Chondrocyte (in vitro differentiated cells): Measurements from ENCODE around the gene DOCK8. TPM values are rescaled to one million over a fixed set of nuclear protein-coding genes. Genes with fewer than 3 reads are reported as not detected.

ENCODE experiments used
- DNase-seq: peaks from one replicate; pipeline ENCODE4 v3.0.0; 2021; ENCODE audit warnings: mixed read lengths, low spot score
- H3K27ac Mint-ChIP-seq: one replicate; pipeline ENCODE4 v1.8.0; 2021; ENCODE audit warnings: mild to moderate bottlenecking, moderate library complexity, mixed read lengths; ENCODE audit not compliant: unreplicated experiment
- H3K27me3 Mint-ChIP-seq: 2 replicates; pipeline ENCODE4 v1.8.0; 2021; ENCODE audit warnings: low read depth, mixed read lengths
- H3K36me3 Mint-ChIP-seq: 2 replicates; pipeline ENCODE4 v1.8.0; 2021; ENCODE audit warnings: low read depth, mixed read lengths
- H3K4me1 Mint-ChIP-seq: 2 replicates; pipeline ENCODE4 v1.8.0; 2021; ENCODE audit warnings: low read depth, mild to moderate bottlenecking, mixed read lengths
- H3K4me3 Mint-ChIP-seq: one replicate; pipeline ENCODE4 v1.8.0; 2021; ENCODE audit warnings: mild to moderate bottlenecking, moderate library complexity, mixed read lengths; ENCODE audit not compliant: unreplicated experiment
- H3K9me3 Mint-ChIP-seq: 2 replicates; pipeline ENCODE4 v1.8.0; 2021; ENCODE audit warnings: low read depth, mixed read lengths
- total RNA-seq: library from RNA; stranded (reverse); gene quantifications from 3 replicates; pipeline ENCODE4 v1.2.1, GENCODE V29; 2021
- TF ChIP-seq, protein P1 (sequence below): fragments of 200-600 bp; sonication (generic); IDR thresholded peaks from 2 replicates; pipeline ENCODE4 v1.5.0; 2021; ENCODE audit warnings: antibody characterized with exemption, mild to moderate bottlenecking, moderate library complexity

DOCK8 gene
- total RNA-seq, 1 donor from 2014 or later, result 0.17 TPM

- Mint-ChIP-seq H3K27ac (no peak overlapping the region), H3K36me3 (no peaks in the 10 kb centered on the region), H3K4me1 (no peaks in the 10 kb centered on the region), H3K4me3 (no peak overlapping the region), H3K9me3 (no peaks in the 10 kb centered on the region), H3K27me3 (peaks cover 16% of the 10 kb centered on the region)
- DNase-seq, result no peak
- TF ChIP-seq, protein P1, sequence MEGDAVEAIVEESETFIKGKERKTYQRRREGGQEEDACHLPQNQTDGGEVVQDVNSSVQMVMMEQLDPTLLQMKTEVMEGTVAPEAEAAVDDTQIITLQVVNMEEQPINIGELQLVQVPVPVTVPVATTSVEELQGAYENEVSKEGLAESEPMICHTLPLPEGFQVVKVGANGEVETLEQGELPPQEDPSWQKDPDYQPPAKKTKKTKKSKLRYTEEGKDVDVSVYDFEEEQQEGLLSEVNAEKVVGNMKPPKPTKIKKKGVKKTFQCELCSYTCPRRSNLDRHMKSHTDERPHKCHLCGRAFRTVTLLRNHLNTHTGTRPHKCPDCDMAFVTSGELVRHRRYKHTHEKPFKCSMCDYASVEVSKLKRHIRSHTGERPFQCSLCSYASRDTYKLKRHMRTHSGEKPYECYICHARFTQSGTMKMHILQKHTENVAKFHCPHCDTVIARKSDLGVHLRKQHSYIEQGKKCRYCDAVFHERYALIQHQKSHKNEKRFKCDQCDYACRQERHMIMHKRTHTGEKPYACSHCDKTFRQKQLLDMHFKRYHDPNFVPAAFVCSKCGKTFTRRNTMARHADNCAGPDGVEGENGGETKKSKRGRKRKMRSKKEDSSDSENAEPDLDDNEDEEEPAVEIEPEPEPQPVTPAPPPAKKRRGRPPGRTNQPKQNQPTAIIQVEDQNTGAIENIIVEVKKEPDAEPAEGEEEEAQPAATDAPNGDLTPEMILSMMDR, result no peak
These were observed 205.0 kb downstream of the DOCK8 start for GRCh38 chr9:419571-420171.

DNA sequence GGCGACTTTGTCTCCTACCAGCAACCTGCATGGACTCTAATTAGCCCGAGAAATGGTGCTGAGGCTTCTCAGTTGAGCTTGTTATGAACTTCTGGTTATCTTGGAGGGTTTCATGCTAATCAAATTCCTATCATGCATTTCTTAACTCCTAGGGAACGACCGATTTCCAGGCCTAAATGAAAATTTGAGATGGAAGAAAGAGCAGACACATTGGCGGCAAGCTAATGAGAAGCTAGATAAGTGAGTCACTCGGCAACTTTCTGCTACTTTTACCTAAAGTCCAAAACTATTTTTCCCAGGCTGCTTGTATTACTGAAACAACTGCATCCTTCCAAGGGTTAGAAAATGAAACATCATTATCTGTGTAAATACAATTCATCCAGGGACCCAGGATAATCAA, 207.2 kb downstream of the DOCK8 start:
- Mint-ChIP-seq H3K36me3 (no peaks in the 10 kb centered on the region), H3K4me3 (no peak overlapping the region), H3K27me3 (peaks cover 7% of the 10 kb centered on the region), H3K27ac (no peak overlapping the region), H3K9me3 (no peaks in the 10 kb centered on the region), H3K4me1 (no peaks in the 10 kb centered on the region)
- TF ChIP-seq, protein P1, result no peak
- DNase-seq, result no peak

DNA sequence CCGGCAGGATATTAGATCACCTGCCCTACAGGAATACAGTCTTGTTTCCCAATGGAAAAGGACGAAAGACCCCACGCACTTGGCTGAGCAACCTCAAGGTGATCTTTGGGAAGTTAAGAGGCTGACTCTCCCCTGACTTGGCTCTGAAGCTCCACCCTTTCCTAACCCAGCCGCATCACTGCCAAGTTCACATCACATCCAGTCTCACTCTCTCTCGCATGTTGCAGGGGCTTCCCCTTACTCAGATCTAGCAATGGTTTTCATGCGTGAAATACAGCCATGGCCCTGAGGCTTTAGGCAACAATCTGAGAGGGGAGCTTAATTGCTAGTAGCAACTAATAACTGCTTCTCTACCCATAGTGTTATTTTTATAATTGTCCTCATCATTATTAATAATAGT, 211.6 kb downstream of the DOCK8 start:
- no peaks in the 10 kb centered on the region for H3K9me3 Mint-ChIP-seq
- no peak overlapping the region for H3K27ac Mint-ChIP-seq
- H3K4me1 Mint-ChIP-seq, result no peaks in the 10 kb centered on the region
- peaks cover 2% of the 10 kb centered on the region for H3K27me3 Mint-ChIP-seq
- TF ChIP-seq, protein P1, result no peak
- DNase-seq, result no peak
- no peak overlapping the region for H3K4me3 Mint-ChIP-seq
- H3K36me3 Mint-ChIP-seq, result no peaks in the 10 kb centered on the region

DNA sequence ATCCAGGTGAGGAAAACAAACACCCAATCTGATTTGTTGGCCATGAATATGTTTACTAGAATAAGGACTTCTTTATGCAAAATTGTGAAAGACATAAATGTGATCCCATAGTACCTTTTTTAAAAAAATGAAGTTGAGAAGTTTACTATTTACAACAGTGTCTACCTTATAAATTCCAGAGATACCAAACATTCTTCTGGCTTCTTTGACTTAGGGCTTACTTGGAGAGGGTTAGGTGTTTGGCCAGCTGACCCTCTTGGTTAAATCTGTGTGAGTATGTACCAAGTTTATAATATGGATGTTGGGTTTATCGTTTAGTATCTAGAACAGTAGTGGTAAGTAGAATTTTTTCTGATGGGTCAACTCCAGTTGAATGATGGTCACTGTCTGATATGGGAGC, 212.3 kb downstream of the DOCK8 start:
- DNase-seq, result no peak
- TF ChIP-seq, protein P1, result no peak
- no peaks in the 10 kb centered on the region for H3K9me3 Mint-ChIP-seq
- no peak overlapping the region for H3K27ac Mint-ChIP-seq
- H3K4me1 Mint-ChIP-seq, result no peaks in the 10 kb centered on the region
- H3K4me3 Mint-ChIP-seq, result no peak overlapping the region
- peaks cover 2% of the 10 kb centered on the region for H3K27me3 Mint-ChIP-seq
- no peaks in the 10 kb centered on the region for H3K36me3 Mint-ChIP-seq

- TF ChIP-seq, protein P1, result no peak
- Mint-ChIP-seq H3K9me3 (no peaks in the 10 kb centered on the region), H3K27me3 (peaks cover 32% of the 10 kb centered on the region), H3K4me3 (no peak overlapping the region), H3K4me1 (no peaks in the 10 kb centered on the region), H3K36me3 (no peaks in the 10 kb centered on the region), H3K27ac (no peak overlapping the region)
- DNase-seq, result no peak
These were observed 217.0 kb downstream of the DOCK8 start for GRCh38 chr9:431701-432100.
